ENCODE measurements around the gene POLD1.
"Not testable (repeated sequence)": the region's sequence is repeated elsewhere in the genome, so short reads cannot be mapped to it uniquely, and the experiment has no call there.

The POLD1 gene

DNA sequence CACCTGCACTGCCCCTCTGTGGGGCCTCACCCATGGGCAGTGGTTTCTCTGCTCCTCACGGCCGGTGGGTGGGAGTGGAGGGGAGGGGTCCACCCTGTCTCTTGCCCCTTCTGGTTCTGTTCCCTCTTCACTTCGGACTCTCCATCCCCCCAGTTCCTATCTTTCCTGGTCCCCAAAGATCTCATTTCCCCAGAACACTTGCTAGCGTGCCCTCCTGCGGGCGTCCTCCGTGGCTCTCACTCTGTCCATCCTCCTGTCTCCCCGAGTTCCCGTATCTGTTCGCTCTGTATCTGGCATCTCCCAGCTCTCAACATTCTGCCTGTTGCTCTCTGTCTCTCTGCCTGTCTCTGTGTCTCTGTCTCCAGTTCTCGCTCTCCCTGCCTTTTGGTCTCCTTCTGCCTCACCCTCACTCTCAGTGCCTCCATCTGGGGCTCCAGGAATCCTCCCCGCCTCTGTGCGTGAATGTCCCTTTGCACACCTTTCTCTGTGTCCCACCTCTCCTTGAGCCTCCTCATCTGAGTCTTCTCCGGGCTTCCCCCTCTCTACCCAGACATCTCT is 35.0 kb downstream of the POLD1 start:
- DNase-seq = no peak

DNA sequence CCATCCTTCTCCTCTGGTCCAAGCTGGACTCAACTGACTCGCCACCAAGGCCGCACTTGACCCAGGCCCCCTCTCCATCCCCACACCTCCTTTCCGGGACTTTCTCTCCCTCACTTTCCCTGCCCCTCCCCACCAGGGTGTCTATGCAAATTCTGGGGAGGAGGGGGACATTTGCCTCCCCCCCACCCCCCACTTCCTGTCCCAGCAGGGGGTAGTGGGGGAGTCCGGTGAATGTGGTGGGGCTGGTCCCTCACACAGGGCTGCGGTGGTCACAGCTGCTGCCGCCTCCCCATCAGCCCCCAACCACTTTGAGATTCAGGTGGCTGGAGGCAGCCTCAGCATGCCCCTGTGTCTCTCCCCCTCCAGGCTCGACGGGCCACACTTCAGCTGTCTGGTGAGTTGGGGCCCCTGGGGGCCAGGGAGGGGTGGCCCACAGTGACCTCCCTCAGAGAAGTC is 35.5 kb downstream of the POLD1 start:
- DNase-seq = no peak

GRCh38 chr19:50420127-50420526 is 36.0 kb downstream of the POLD1 start:
- no peak for DNase-seq

GRCh38 chr19:50420808-50421207 is 36.7 kb downstream of the POLD1 start:
- no peak for DNase-seq

DNA sequence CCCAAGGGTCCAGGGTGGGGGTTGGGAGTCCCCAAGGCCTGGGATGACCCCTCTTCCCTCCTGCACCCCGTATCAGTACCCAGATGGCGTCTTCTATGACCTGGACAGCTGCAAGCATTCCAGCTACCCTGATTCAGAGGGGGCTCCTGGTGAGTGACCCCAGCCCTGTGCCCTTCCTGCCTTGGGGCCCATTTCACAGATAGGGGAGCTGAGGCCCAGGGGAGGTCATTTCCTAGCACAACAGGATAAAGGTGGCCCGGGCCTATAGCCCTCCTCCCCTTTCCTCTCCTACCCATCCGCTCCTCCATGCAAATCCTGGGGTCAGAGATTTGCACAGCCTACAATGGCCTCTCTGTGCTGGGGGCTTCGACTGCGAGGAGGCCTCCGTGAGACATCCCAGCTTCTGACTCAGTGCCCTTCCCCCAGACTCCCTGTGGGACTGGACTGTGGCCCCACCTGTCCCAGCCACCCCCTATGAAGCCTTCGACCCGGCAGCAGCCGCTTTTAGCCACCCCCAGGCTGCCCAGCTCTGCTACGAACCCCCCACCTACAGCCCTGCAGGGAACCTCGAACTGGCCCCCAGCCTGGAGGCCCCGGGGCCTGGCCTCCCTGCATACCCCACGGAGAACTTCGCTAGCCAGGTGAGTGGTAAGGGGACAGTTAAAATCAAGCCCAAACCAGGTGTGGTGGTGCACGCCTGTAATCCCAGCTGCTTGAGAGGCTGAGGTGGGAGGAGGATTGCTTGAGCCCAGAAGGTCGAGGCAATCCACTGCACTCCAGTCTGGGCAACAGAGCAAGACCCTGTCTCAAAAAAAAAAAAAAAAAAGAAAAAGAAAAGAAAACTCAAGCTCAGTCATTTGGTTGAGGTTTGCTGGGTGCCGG is 38.5 kb downstream of the POLD1 start:
- DNase-seq = no peak

GRCh38 chr19:50423279-50424113 is 39.3 kb downstream of the POLD1 start:
- DNase-seq = no peak

GRCh38 chr19:50425581-50425980 is 41.4 kb downstream of the POLD1 start:
- no peak for DNase-seq

GRCh38 chr19:50427318-50427925 is 43.3 kb downstream of the POLD1 start:
- no peak for DNase-seq

DNA sequence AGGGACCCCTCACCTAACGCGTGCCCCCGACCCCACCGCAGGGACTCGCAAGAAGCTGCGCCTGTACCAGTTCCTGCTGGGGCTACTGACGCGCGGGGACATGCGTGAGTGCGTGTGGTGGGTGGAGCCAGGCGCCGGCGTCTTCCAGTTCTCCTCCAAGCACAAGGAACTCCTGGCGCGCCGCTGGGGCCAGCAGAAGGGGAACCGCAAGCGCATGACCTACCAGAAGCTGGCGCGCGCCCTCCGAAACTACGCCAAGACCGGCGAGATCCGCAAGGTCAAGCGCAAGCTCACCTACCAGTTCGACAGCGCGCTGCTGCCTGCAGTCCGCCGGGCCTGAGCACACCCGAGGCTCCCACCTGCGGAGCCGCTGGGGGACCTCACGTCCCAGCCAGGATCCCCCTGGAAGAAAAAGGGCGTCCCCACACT is 43.9 kb downstream of the POLD1 start:
- no peak for DNase-seq

GRCh38 chr19:50428772-50429463 is 44.8 kb downstream of the POLD1 start:
- DNase-seq = no peak

DNA sequence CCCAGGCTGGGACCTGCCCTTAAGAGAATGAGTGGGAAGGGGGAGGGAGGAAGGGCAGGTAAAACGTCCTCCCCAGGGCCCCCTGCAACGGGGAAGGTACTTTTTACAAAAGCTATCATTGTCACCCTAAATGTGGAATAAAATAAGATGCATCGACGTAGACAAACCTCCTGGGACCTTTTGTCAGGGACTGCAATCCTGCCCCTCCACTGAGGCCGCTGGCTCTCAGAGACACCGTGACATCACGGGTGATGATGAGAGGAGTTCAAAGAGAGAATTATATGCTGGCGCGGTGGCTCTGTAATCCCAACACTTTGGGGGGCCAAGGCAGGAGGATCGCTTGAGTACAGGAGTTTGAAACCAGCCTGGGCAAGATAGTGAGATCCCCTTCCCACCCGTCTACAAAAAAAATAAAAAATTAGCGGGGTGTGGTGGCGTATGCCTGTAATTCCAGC is 46.8 kb downstream of the POLD1 start:
- DNase-seq = no peak

DNA sequence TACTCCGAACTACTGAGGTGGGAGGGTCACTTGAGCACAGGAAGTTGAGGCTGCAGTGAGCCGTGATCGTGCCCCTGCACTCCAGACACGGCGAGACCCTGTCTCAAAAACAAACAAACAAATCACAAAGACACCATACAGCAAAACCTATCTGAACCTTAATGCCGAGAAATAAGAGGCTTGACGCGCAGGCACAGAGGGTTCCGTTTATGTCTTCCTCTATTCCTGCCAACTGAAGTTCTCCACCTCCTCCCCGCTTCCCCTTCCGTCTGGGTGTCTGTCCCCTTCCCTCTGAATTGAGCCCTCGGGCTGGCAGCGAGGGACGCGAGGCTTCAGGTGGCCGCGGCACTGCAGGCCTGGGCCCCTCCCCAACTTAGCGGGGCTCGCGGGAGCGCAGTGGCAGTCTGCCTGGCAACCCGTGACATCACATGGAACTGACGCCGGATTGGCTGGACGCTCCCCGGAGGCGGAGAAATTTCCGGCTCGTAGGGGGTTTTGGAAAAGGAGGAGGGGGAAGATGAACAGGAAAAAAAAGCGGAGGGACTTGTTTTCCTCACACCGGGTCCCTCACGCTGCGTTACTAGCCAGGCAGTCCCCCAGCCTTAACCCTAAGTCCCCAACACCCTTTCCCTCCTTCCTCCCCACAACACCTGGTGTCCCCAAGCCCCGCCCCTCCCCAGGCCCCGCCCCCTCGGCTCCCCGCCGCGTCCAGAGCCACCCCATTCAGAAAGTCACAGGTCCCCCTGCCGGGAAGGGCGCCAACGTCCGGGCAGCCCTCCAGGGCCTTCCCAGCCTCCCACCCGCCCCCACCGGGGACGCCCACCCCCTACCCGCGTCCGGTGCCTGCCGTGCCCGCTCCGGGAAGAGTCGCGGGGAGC is 47.4 kb downstream of the POLD1 start:
- DNase-seq = peak; percentile 95

- no peak for DNase-seq
Observed at GRCh38 chr19:50432221-50433028, 48.3 kb downstream of the POLD1 start, which contains the start of gene MYBPC2. TSS of gene MYBPC2 (plus strand) at chr19:50432892. CDS start at chr19:50432954, 62 bp downstream.

GRCh38 chr19:50433201-50434180 is 49.3 kb downstream of the POLD1 start:
- no peak for DNase-seq

- no peak for DNase-seq
Observed at GRCh38 chr19:50434525-50434924, 50.4 kb downstream of the POLD1 start.

- no peak for DNase-seq
Observed at GRCh38 chr19:50435221-50435620, 51.1 kb downstream of the POLD1 start.

DNA sequence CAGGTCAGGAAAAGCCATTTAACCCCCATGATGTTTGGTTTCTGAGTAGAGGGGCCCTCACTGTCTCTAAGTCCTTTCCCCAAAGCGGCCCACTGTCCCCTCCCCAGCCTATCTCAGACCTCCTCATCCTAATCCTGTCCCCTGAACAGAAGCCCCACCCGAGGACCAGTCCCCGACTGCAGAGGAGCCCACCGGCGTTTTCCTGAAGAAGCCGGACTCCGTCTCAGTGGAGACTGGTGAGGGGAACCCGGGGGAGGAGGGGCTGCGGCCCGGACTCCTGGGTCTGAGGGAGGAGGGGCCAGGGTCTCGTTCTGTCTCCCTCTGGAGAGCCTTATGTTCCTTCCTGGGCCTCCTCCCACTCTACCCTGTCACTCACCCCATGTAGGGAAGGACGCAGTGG is 51.5 kb downstream of the POLD1 start:
- no peak for DNase-seq

GRCh38 chr19:50437862-50438449 is 53.8 kb downstream of the POLD1 start:
- DNase-seq = no peak

GRCh38 chr19:50439130-50439529 is 55.0 kb downstream of the POLD1 start:
- DNase-seq = not testable (repeated sequence)

Measured in stimulated activated CD8-positive, alpha-beta memory T cell treated with anti-CD3 and anti-CD28 coated beads, Interleukin-4, amount 100 ng/mL, for 48 hours (primary cell).